Endothelial cell of umbilical vein (primary cell): ENCODE measurements around the gene CDH23. TPM values are rescaled to one million over a fixed set of nuclear protein-coding genes. Genes with fewer than 3 reads are reported as not detected.

Experiments
- BruUV-seq: library from RNA; stranded (reverse); fragments of 400-500 nt; replicated peaks from 2 replicates; lab custom pipeline; 2021; lab: Mats Ljungman, UMichigan
- CTCF ChIA-PET: fragments of 300-600, 350-600 bp; sonication (Branson Sonifier 250); formaldehyde crosslinking; loops from one replicate; lab custom pipeline; 2021; ENCODE audit warnings: antibody characterized with exemption, inconsistent platforms; lab: Charles Lee
- POLR2A ChIA-PET: fragments of 300-600, 350-600 bp; sonication (Branson Sonifier 250); formaldehyde crosslinking; loops from one replicate; lab custom pipeline; 2021; ENCODE audit warnings: antibody characterized with exemption, inconsistent platforms; lab: Charles Lee
- DNase-seq: peaks from one replicate; pipeline ENCODE4 v3.0.0-alpha.2; 2011; ENCODE audit warnings: low read depth, low spot score
- FAIRE-seq: peaks from 2 replicates; lab custom pipeline; 2011; peaks lifted over from hg19 to GRCh38; lab: Jason Lieb, UNC
- H2AFZ ChIP-seq: 2 replicates; pipeline ENCODE4 v1.6.0; 2012; ENCODE audit warnings: low read depth, low read length, control low read depth, inconsistent platforms
- H3K27ac ChIP-seq: 2 replicates; pipeline ENCODE4 v1.5.1; 2011; ENCODE audit warnings: low read depth, mild to moderate bottlenecking, control low read depth, low read length, moderate library complexity; ENCODE audit not compliant: insufficient read depth
- H3K27me3 ChIP-seq, 2 experiments: 2 replicates each; pipeline versions ENCODE4 v1.6.0 to v1.6.1; 2011; ENCODE audit warnings: low read length in 2 of 2, mixed read lengths in 1 of 2; ENCODE audit not compliant: control insufficient read depth in 2 of 2, insufficient read depth in 2 of 2
- H3K36me3 ChIP-seq, 2 experiments: 2 replicates in 1 of 2; 3 replicates in 1 of 2; pipeline ENCODE4 v1.5.1; 2011; ENCODE audit warnings: low read length in 2 of 2, mild to moderate bottlenecking in 1 of 2, moderate library complexity in 1 of 2; ENCODE audit not compliant: control insufficient read depth in 2 of 2, insufficient read depth in 2 of 2; ENCODE audit errors: extremely low read depth in 1 of 2
- H3K4me1 ChIP-seq: 3 replicates; pipeline ENCODE4 v1.5.1; 2011; ENCODE audit warnings: mild to moderate bottlenecking, low read length; ENCODE audit not compliant: control insufficient read depth, insufficient read depth; ENCODE audit errors: extremely low read depth
- H3K4me2 ChIP-seq: 2 replicates; pipeline ENCODE4 v1.6.1; 2011; ENCODE audit warnings: low read length, control low read depth, mixed read lengths; ENCODE audit not compliant: insufficient read depth
- H3K4me3 ChIP-seq, 3 experiments: fragments of 200-600 bp in 1 of 3; sonication (generic), shearing (Covaris generic) in 1 of 3; replicated peaks in 1 of 3; 2 replicates each; pipeline ENCODE4 v1.5.1; 2011 to 2016; ENCODE audit warnings: control low read depth in 3 of 3, low read length in 3 of 3, mild to moderate bottlenecking in 2 of 3, inconsistent platforms in 1 of 3, low read depth in 1 of 3, moderate library complexity in 1 of 3; ENCODE audit not compliant: insufficient read depth in 1 of 3
- H3K79me2 ChIP-seq: 2 replicates; pipeline ENCODE4 v1.6.0; 2012; ENCODE audit warnings: low read length, inconsistent platforms; ENCODE audit not compliant: control insufficient read depth, insufficient read depth
- H3K9ac ChIP-seq: replicated peaks from 2 replicates; pipeline ENCODE3; 2011; ENCODE audit warnings: low read length, control low read depth; ENCODE audit not compliant: insufficient read depth; ENCODE audit errors: extremely low read depth
- H3K9me1 ChIP-seq: replicated peaks from 3 replicates; pipeline ENCODE4 v1.6.0; 2011; ENCODE audit warnings: mild to moderate bottlenecking, low read length; ENCODE audit not compliant: control insufficient read depth, insufficient read depth; ENCODE audit errors: extremely low read depth
- H3K9me3 ChIP-seq: replicated peaks from 2 replicates; pipeline ENCODE4 v1.5.1; 2012; ENCODE audit warnings: low read length, inconsistent platforms; ENCODE audit not compliant: control insufficient read depth, insufficient read depth
- H4K20me1 ChIP-seq: replicated peaks from 2 replicates; pipeline ENCODE3; 2011; ENCODE audit warnings: mild to moderate bottlenecking, low read length; ENCODE audit not compliant: control insufficient read depth, insufficient read depth; ENCODE audit errors: extremely low read depth
- CTCF ChIP-seq, 2 donors: IDR thresholded peaks; 1 replicate in 1 of 2; 2 replicates in 1 of 2; pipeline ENCODE4 v1.5.1; 2011; ENCODE audit warnings: low read length in 2 of 2, mild to moderate bottlenecking in 2 of 2, moderate library complexity in 2 of 2, control low read depth in 1 of 2, inconsistent platforms in 1 of 2, low read depth in 1 of 2; ENCODE audit not compliant: insufficient read depth in 1 of 2; ENCODE audit errors: extremely low read depth in 1 of 2
- EZH2 ChIP-seq: IDR thresholded peaks from 2 replicates; pipeline ENCODE4 v1.6.1; 2012; ENCODE audit warnings: borderline replicate concordance, low read depth, mild to moderate bottlenecking, moderate library complexity, low read length, inconsistent platforms; ENCODE audit not compliant: severe bottlenecking
- FOS ChIP-seq: IDR thresholded peaks from 2 replicates; pipeline ENCODE4 v1.6.1; 2011; ENCODE audit warnings: mild to moderate bottlenecking, low read length, moderate library complexity, borderline replicate concordance; ENCODE audit not compliant: insufficient read depth
- GATA2 ChIP-seq: IDR thresholded peaks from 2 replicates; pipeline ENCODE4 v1.7.0; 2011; ENCODE audit warnings: low read depth, mild to moderate bottlenecking, moderate library complexity, mixed read lengths, low read length; ENCODE audit not compliant: insufficient read length, insufficient read depth
- JUN ChIP-seq: IDR thresholded peaks from 2 replicates; pipeline ENCODE4 v1.6.1; 2011; ENCODE audit warnings: borderline replicate concordance, low read depth; ENCODE audit not compliant: insufficient read length, insufficient read depth
- MAX ChIP-seq: IDR thresholded peaks from 2 replicates; pipeline ENCODE4 v1.6.1; 2011; ENCODE audit not compliant: insufficient read depth, insufficient read length
- MYC ChIP-seq: IDR thresholded peaks from one replicate; pipeline ENCODE4 v1.6.1; 2011; ENCODE audit warnings: mild to moderate bottlenecking, low read depth, low read length
- POLR2A ChIP-seq: IDR thresholded peaks from 2 replicates; pipeline ENCODE4 v1.6.1; 2012; ENCODE audit warnings: low read depth, mild to moderate bottlenecking, control low read depth, low read length
- POLR2AphosphoS5 ChIP-seq: IDR thresholded peaks from 2 replicates; pipeline ENCODE4 v1.6.1; 2012; ENCODE audit warnings: low read depth, mild to moderate bottlenecking, control low read depth, low read length, moderate library complexity; ENCODE audit not compliant: insufficient read depth
- dilution Hi-C: fragments of 300-500 bp; cut with MboI; formaldehyde crosslinking; loops from one replicate; pipeline ENCODE4 v1.15.0; 2019; ENCODE audit warnings: low sequenced_read_pairs; ENCODE audit not compliant: extremely low pct_ligation_motif_present
- intact Hi-C: fragments of 100-400 bp; cut with micrococcal nuclease; formaldehyde crosslinking; loops from one replicate; pipeline ENCODE4 v1.10.0; 2022
- polyA plus RNA-seq, 4 experiments: library from polyadenylated mRNA; depleted of rRNA in 3 of 4; stranded (reverse) in 3 of 4; unstranded in 1 of 4; fragments of >200 nt; gene quantifications; 2 replicates each; pipeline versions ENCODE4 v1.2.1 to v1.2.3, GENCODE V29; 2011 to 2012; ENCODE audit warnings: missing spikeins in 1 of 4
- total RNA-seq: library from RNA; stranded (reverse); gene quantifications from 2 replicates; pipeline ENCODE4 v1.2.3, GENCODE V29; 2021

Gene CDH23
- total and polyA plus RNA-seq, 2 donors (not counting 3 experiments of a cell fraction or from before 2014, with no cell fraction given) = not detected

GRCh38 chr10:71614946-71615345 is 218.2 kb downstream of the CDH23 start:
- H3K27ac ChIP-seq = no peak overlapping the region
- H3K27me3 ChIP-seq = peaks cover 0 to 3% of the 10 kb centered on the region in 2 experiments
- TF ChIP-seq GATA2 = no peak
- H2AFZ ChIP-seq = no peak overlapping the region
- no peak overlapping the region for H3K4me3 ChIP-seq
- no peaks in the 10 kb centered on the region for H3K9me3 ChIP-seq
- ChIA-PET CTCF (no interaction called here), POLR2A (no interaction called here)
- no peaks in the 10 kb centered on the region for H3K9me1 ChIP-seq
- H3K4me2 ChIP-seq = no peak overlapping the region
- H4K20me1 ChIP-seq = no peaks in the 10 kb centered on the region
- no peak for FAIRE-seq
- H3K79me2 ChIP-seq = no peaks in the 10 kb centered on the region
- no peak for DNase-seq
- intact Hi-C loops (no loop called here), dilution Hi-C loops (no loop called here)
- H3K9ac ChIP-seq = no peak overlapping the region
- no peaks in the 10 kb centered on the region for H3K36me3 ChIP-seq
- no peaks in the 10 kb centered on the region for H3K4me1 ChIP-seq
- BruUV-seq = no TSS peak

- H3K4me1 ChIP-seq = no peaks in the 10 kb centered on the region
- no peak for FAIRE-seq
- H3K79me2 ChIP-seq = no peaks in the 10 kb centered on the region
- H2AFZ ChIP-seq = no peak overlapping the region
- H3K27me3 ChIP-seq = peaks cover 0 to 3% of the 10 kb centered on the region in 2 experiments
- no peak for TF ChIP-seq EZH2
- no peak for TF ChIP-seq CTCF (IDR thresholded peaks at IDR 0.05; ENCODE audit: extremely low read depth in 1 of 2, insufficient read depth in 1 of 2, low read depth in 1 of 2, low read length in 2 of 2)
- no peak for TF ChIP-seq POLR2AphosphoS5
- no peak for TF ChIP-seq FOS
- no peak for TF ChIP-seq JUN
- no peak for TF ChIP-seq MYC
- TF ChIP-seq GATA2 = no peak
- TF ChIP-seq MAX = no peak
- TF ChIP-seq POLR2A = no peak
- no peak overlapping the region for H3K4me3 ChIP-seq
- no peaks in the 10 kb centered on the region for H3K9me1 ChIP-seq
- no TSS peak for BruUV-seq
- H3K27ac ChIP-seq = no peak overlapping the region
- H3K9ac ChIP-seq = no peak overlapping the region
- DNase-seq = no peak
- H3K4me2 ChIP-seq = no peak overlapping the region
- intact Hi-C loops (no loop called here), dilution Hi-C loops (no loop called here)
- ChIA-PET CTCF (interaction anchor here (1.5 kb wide), 1 partner anchor 8 kb away, joined by 3 read pairs; no protein-coding TSS in a partner anchor), POLR2A (no interaction called here)
- no peaks in the 10 kb centered on the region for H3K36me3 ChIP-seq
- H3K9me3 ChIP-seq = no peaks in the 10 kb centered on the region
- no peaks in the 10 kb centered on the region for H4K20me1 ChIP-seq
Observed at GRCh38 chr10:71615538-71616329, 219.0 kb downstream of the CDH23 start.
